Uterus (tissue), 4 donors: ENCODE data around the gene RPL37. TPM values are rescaled to one million over a fixed set of nuclear protein-coding genes. Genes with fewer than 3 reads are reported as not detected.

Experiments used
- DNase-seq, 2 donors: peaks; one replicate each; pipeline ENCODE4 v3.0.0-alpha.2; 2019 to 2020
- H3K27ac ChIP-seq, 2 donors: fragments of 200-600 bp; sonication (generic); 1 replicate in 1 of 2; 2 replicates in 1 of 2; pipeline ENCODE4 v1.5.1; 2016 to 2018
- H3K27me3 ChIP-seq, 2 donors: fragments of 200-600 bp; sonication (generic); one replicate each; pipeline ENCODE4 v1.5.1; 2018 to 2019; ENCODE audit warnings: control low read depth in 1 of 2
- H3K36me3 ChIP-seq, 2 donors: fragments of 200-600 bp; sonication (generic); one replicate each; pipeline ENCODE4 v1.5.1; 2019; ENCODE audit warnings: control low read depth in 1 of 2
- H3K4me1 ChIP-seq, 2 donors: fragments of 200-600 bp; sonication (generic); one replicate each; pipeline ENCODE4 v1.5.1; 2018 to 2019; ENCODE audit warnings: control low read depth in 1 of 2
- H3K4me3 ChIP-seq, 2 donors: fragments of 200-600 bp; sonication (generic); 1 replicate in 1 of 2; 2 replicates in 1 of 2; pipeline ENCODE4 v1.5.1; 2018 to 2019; ENCODE audit warnings: mild to moderate bottlenecking in 1 of 2
- H3K9me3 ChIP-seq, 2 donors: fragments of 200-600 bp; sonication (generic); one replicate each; pipeline ENCODE4 v1.5.1; 2019; ENCODE audit warnings: control low read depth in 1 of 2
- CTCF ChIP-seq, 4 experiments: fragments of 200-600 bp in 2 of 4; fragments of 450-650 bp in 2 of 4; sonication (generic) in 2 of 4; IDR thresholded peaks; one replicate each; pipeline ENCODE4 v1.5.1; 2016 to 2019; ENCODE audit warnings: antibody characterized with exemption in 4 of 4, mild to moderate bottlenecking in 2 of 4, moderate library complexity in 1 of 4
- POLR2A ChIP-seq, 2 donors: fragments of 450-650 bp; IDR thresholded peaks; one replicate each; pipeline ENCODE4 v1.6.1; 2016; ENCODE audit warnings: antibody characterized with exemption in 2 of 2, mild to moderate bottlenecking in 1 of 2, moderate library complexity in 1 of 2
- intact Hi-C: fragments of 100-400 bp; cut with DNase I; formaldehyde crosslinking; loops from one replicate; pipeline ENCODE4 v1.15.1; 2023; ENCODE audit warnings: low total_unique reads
- small RNA-seq: library from RNA; depleted of rRNA; stranded (forward); fragments of <200 nt; gene quantifications from one replicate; pipeline ENCODE3, GENCODE V24; 2016
- total RNA-seq, 4 donors: library from RNA; depleted of rRNA in 3 of 4; stranded (reverse); fragments of >200 nt in 3 of 4; gene quantifications; one replicate each; pipeline versions ENCODE4 v1.1.0 to v1.2.4, GENCODE V29; 2014 to 2023
- donor health status: DM: yes; HTN: yes; CAD: no.

Gene RPL37
- total RNA-seq, 4 donors from 2014 or later, result 59.1 to 1,328 (median 776) TPM

GRCh38 chr5:40778133-40778532 lies 56.9 kb downstream of the RPL37 start:
- H3K4me3 ChIP-seq, result no peak overlapping the region
- no peak for DNase-seq
- H3K27me3 ChIP-seq, result no peaks in the 10 kb centered on the region
- no peak overlapping the region for H3K27ac ChIP-seq
- intact Hi-C loops, result no loop called here
- H3K36me3 ChIP-seq, result no peaks in the 10 kb centered on the region
- H3K4me1 ChIP-seq, result peaks cover 0 to 4% of the 10 kb centered on the region in 2 donors
- H3K9me3 ChIP-seq, result no peaks in the 10 kb centered on the region
- TF ChIP-seq POLR2A (IDR thresholded peaks at IDR 0.05) (no peak), CTCF (IDR thresholded peaks at IDR 0.05) (no peak)

- intact Hi-C loops, result no loop called here
- DNase-seq, result no peak
- Histone ChIP-seq H3K27me3 (no peaks in the 10 kb centered on the region), H3K36me3 (no peaks in the 10 kb centered on the region), H3K4me1 (peaks cover 0 to 4% of the 10 kb centered on the region in 2 donors), H3K4me3 (no peak overlapping the region), H3K27ac (no peak overlapping the region), H3K9me3 (no peaks in the 10 kb centered on the region)
- TF ChIP-seq POLR2A (IDR thresholded peaks at IDR 0.05) (no peak), CTCF (IDR thresholded peaks at IDR 0.05) (no peak)
These were observed 58.4 kb downstream of the RPL37 start for GRCh38 chr5:40776658-40776977.

GRCh38 chr5:40775846-40776657 lies 59.0 kb downstream of the RPL37 start:
- no peak for DNase-seq
- H3K4me3 ChIP-seq, result no peak overlapping the region
- TF ChIP-seq POLR2A (IDR thresholded peaks at IDR 0.05) (no peak), CTCF (IDR thresholded peaks at IDR 0.05) (no peak)
- H3K27me3 ChIP-seq, result no peaks in the 10 kb centered on the region
- no peaks in the 10 kb centered on the region for H3K36me3 ChIP-seq
- H3K27ac ChIP-seq, result no peak overlapping the region
- no peaks in the 10 kb centered on the region for H3K9me3 ChIP-seq
- H3K4me1 ChIP-seq, result peaks cover 0 to 4% of the 10 kb centered on the region in 2 donors
- intact Hi-C loops, result no loop called here

Small RNA genes within 50 kb of the gene (small RNA-seq; reads per million reads assigned to genes)
- not detected for gene RF00191
- gene SNORD72, result 20.9 reads per million, percentile 91 among the genes with 10 or more reads in this experiment

Other genes with a start within 250 kb of the RPL37 start
- 10 to 100 TPM in 1 of 4 donors, 1 to 10 TPM in 3; 5.9 to 10.2 (median 8.0) TPM for gene PTGER4, start 155.3 kb downstream of the RPL37 start, total RNA-seq
- gene TTC33, start 79.3 kb downstream of the RPL37 start, total RNA-seq, result 100 to 1,000 TPM in 1 of 4 donors, 10 to 100 TPM in 3; 18.8 to 123 (median 39.7) TPM
- 100 to 1,000 TPM in 2 of 4 donors, 10 to 100 TPM in 2; 36.6 to 143 (median 97.3) TPM for gene PRKAA1, start 36.8 kb downstream of the RPL37 start, total RNA-seq
- gene CARD6, start 6.1 kb upstream of the RPL37 start, total RNA-seq, result 10 to 100 TPM in 3 of 4 donors, 1 to 10 TPM in 1; 6.2 to 12.5 (median 10.9) TPM
- gene C7, start 74.3 kb upstream of the RPL37 start, total RNA-seq, result 100 to 1,000 TPM; 293 to 576 (median 424) TPM
- not detected for gene MROH2B, start 236.1 kb upstream of the RPL37 start, total RNA-seq